GM12878 (cell line): ENCODE measurements around the gene DHRS12.

Source experiments
- CBFB ChIP-seq: IDR thresholded peaks from 2 replicates; pipeline ENCODE4 v1.6.1; 2016; ENCODE audit warnings: antibody characterized with exemption, low read depth
- CEBPB ChIP-seq, 2 experiments: fragments of 150-350 bp in 1 of 2; IDR thresholded peaks; 2 replicates each; pipeline ENCODE4 v1.6.1; 2012 to 2014; ENCODE audit warnings: low read depth in 2 of 2, low read length in 2 of 2, borderline replicate concordance in 1 of 2, inconsistent platforms in 1 of 2
- CTCF ChIP-seq, 3 experiments: IDR thresholded peaks in 2 of 3; conservative IDR thresholded peaks in 1 of 3; 2 replicates each; pipeline ENCODE4 v1.5.1; 2011; ENCODE audit warnings: low read depth in 3 of 3, low read length in 3 of 3, mild to moderate bottlenecking in 3 of 3, control low read depth in 2 of 3, moderate library complexity in 2 of 3, inconsistent platforms in 1 of 3, mixed read lengths in 1 of 3; ENCODE audit not compliant: control insufficient read depth in 2 of 3, insufficient read depth in 1 of 3; ENCODE audit errors: extremely low read depth in 1 of 3
- ESRRA ChIP-seq: IDR thresholded peaks from 2 replicates; pipeline ENCODE4 v1.6.1; 2012; ENCODE audit warnings: mild to moderate bottlenecking, low read length, improper control_type of control experiment
- NFIC ChIP-seq: IDR thresholded peaks from 2 replicates; pipeline ENCODE4 v1.6.1; 2012; ENCODE audit warnings: low read depth, mild to moderate bottlenecking, inconsistent platforms, low read length, moderate library complexity
- POLR2A ChIP-seq: IDR thresholded peaks from 2 replicates; pipeline ENCODE4 v1.6.1; 2011; ENCODE audit warnings: low read depth, mild to moderate bottlenecking, low read length
- POLR2AphosphoS5 ChIP-seq: IDR thresholded peaks from 2 replicates; pipeline ENCODE4 v1.6.1; 2011; ENCODE audit warnings: mild to moderate bottlenecking, low read length, inconsistent platforms
- RAD21 ChIP-seq: IDR thresholded peaks from 2 replicates; pipeline ENCODE4 v1.6.1; 2011; ENCODE audit warnings: mild to moderate bottlenecking, low read depth, low read length, moderate library complexity; ENCODE audit not compliant: insufficient read depth
- USF2 ChIP-seq: IDR thresholded peaks from 2 replicates; pipeline ENCODE4 v1.6.1; 2011; ENCODE audit warnings: low read depth, low read length, improper control_type of control experiment, borderline replicate concordance
- ZNF24 ChIP-seq: fragments of 450-650 bp; IDR thresholded peaks from 2 replicates; pipeline ENCODE4 v1.6.1; 2017; ENCODE audit warnings: antibody characterized with exemption, mild to moderate bottlenecking

GRCh38 chr13:51771418-51772104 lies 32.4 kb downstream of the DHRS12 start:
- TF ChIP-seq CTCF (IDR thresholded peaks at IDR 0.05 in 2 of 3, conservative IDR thresholded peaks at IDR 0.05 in 1 of 3; ENCODE audit: control insufficient read depth in 2 of 3, extremely low read depth in 1 of 3, insufficient read depth in 1 of 3, low read depth in 3 of 3, low read length in 3 of 3) (no peak), RAD21 (no peak), USF2 (no peak), POLR2AphosphoS5 (no peak), POLR2A (peak; percentile 39; the same call in 1 of the 2 replicates), CBFB (no peak), ZNF24 (no peak), ESRRA (no peak), CEBPB (IDR thresholded peaks at IDR 0.05; ENCODE audit: borderline replicate concordance in 1 of 2, low read depth in 2 of 2, low read length in 2 of 2) (no peak), NFIC (no peak)
